NOMO-1 treated with dmso at 0.1 percent for 144 hours (cell line): ENCODE data around the gene PEX11G.
"Not testable (repeated sequence)": the region's sequence is repeated elsewhere in the genome, so short reads cannot be mapped to it uniquely, and the experiment has no call there.

Experiments used
- DNase-seq: peaks from one replicate; lab custom pipeline; 2025; ENCODE audit not compliant: unreplicated experiment; lab: John Stamatoyannopoulos, UW

PEX11G gene

DNA sequence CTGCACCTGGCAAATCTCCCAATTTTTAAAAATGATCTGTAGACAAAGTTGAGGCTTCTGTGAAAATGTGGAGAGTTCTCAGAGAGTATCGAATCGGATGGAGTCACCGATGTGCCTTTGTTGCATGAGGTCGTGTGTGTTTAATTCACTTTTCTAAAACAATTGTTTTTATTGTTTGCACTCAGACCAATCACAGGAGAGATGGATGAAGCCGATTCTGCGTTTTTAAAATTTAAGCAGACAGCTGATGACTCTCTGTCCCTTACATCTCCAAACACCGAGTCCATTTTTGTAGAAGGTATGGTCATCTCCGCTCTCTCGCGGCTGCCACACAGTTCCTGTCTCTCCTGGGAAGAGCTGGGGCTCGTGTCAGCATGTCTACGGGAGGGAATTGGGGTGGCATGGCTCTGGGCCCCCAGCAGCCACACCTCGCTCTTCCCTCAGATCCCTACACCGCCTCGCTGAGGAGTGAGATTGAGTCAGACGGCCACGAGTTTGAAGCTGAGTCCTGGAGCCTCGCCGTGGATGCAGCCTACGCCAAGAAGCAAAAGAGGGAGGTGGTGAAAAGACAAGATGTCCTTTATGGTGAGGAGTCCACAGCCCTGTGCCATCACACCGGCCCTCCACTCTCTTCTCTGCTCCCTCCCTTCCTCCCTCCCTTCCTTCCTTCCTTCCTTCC, 47.2 kb downstream of the PEX11G start:
- DNase-seq, result no peak

GRCh38 chr19:7440188-7440975, 48.5 kb downstream of the PEX11G start:
- no peak for DNase-seq

GRCh38 chr19:7435586-7435985, 53.2 kb downstream of the PEX11G start:
- no peak for DNase-seq

DNA sequence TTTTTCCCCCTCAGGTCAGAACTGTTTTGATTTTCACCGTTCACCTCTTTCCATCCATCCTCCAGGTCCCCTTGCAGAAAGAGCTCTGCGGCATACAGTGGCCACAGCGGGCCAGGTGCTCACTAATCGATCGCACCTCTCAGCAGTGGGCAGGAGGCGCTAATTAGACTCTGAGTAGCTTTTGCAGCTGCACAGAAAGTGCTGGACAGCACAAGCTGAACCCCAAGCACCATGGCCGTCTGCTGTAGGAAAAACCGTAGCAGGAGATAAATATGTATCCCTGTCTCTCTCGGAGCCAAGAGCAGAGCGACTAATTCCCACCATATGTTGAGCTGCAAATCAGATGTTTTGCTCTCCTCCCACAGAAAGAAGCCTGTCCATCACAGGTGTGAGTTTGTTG, 54.4 kb downstream of the PEX11G start:
- no peak for DNase-seq

DNA sequence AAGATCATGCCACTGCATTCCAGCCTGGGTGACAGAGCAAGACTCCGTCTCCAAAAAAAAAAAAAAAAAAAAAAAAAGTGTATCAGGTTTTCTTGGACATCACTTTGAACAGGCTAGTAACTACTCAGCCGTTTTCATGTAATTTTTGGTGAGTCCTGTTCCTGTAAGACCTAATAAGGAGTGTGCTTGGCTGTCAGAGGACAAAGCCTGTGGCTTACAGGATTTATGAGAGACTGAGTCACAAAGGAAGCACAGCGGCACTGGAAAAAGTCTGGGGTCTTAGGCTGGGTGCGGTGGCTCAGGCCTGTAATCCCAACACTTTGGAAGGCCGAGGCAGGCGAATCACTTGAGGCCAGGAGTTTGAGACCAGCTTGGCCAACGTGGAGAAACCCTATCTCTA, 55.4 kb downstream of the PEX11G start:
- DNase-seq, result not testable (repeated sequence)

GRCh38 chr19:7429638-7430282, 59.1 kb downstream of the PEX11G start:
- no peak for DNase-seq

DNA sequence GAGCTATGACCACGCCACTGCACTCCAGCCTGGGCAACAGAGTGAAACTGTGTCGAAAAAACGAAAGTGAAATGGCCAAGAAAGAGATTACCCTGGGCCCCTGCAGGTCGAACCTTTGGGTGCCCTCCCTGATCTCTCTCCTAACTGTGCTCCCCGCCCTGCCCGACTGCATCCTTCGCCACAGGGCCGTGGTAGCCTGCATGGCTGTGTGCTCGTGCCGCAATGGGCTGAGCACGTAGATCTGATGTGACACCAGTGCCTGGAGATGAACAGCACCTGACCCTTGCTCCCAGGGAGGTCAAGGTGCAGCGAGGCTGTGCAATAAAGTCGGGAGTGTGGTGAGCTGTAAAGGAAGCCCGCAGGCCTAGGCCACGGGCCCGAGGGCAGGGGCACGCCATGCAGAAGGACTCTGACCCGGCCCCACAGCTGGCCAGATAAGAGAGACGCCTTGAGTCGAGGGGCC, 60.2 kb downstream of the PEX11G start:
- DNase-seq, result no peak

GRCh38 chr19:7427944-7428343, 60.9 kb downstream of the PEX11G start:
- no peak for DNase-seq

DNA sequence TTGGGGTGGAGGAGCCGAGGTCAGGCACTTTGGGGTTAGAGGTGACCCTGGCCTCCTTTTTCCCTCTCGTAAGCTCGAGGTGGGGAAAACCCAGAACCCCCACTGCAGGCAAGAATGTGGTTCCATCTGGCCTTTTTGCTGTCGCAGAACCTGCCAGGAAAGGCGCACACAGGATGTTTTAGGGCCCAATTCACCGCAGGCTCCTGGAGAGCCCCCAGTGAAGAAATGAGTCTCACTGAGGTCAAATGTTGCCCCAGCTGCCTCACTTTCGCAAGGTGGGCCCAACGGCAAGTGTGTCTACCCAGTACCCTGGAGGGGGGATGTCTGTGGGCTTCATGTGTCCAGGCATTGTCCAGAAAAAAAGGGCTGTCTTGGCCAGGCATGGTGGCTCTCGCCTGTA, 61.8 kb downstream of the PEX11G start:
- no peak for DNase-seq
